Astrocyte of the spinal cord (primary cell): ENCODE results near the gene LMBR1.
A peak's percentile ranks its signal among the peaks of the same experiment; 100 is the strongest.

ENCODE experiments used
- DNase-seq: peaks from one replicate; pipeline ENCODE4 v3.0.0; 2011; ENCODE audit warnings: low read depth, low spot score
- H3K4me3 ChIP-seq: 2 replicates; pipeline ENCODE4 v1.5.1; 2011; ENCODE audit warnings: low read depth, mild to moderate bottlenecking, low read length, moderate library complexity
- CTCF ChIP-seq: IDR thresholded peaks from 2 replicates; pipeline ENCODE4 v1.5.1; 2012; ENCODE audit warnings: low read depth, mild to moderate bottlenecking, low read length, inconsistent platforms
- in situ Hi-C: cut with HindIII; loops from 2 replicates; pipeline ENCODE4 v1.10.0; 2017; ENCODE audit warnings: low sequenced_read_pairs

LMBR1 gene

DNA sequence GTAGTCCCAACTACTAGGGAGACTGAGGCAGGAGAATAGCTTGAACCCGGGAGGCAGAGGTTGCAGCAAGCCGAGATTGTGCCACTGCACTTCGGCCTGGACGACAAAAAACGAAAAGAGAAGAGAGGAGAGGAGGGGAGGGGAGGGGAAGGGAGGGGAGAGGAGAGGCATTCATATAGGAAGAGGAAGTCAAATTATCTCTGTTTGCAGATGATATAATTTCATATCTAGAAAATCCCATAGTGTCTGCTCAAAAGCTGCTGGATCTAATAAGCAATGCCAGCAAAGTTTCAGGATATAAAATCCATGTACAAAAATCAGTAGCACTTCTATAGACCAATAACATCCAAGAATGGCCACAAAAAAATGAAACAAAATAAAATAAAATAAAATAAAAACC is 120.3 kb downstream of the LMBR1 start:
- no peak for TF ChIP-seq CTCF
- H3K4me3 ChIP-seq, result no peak overlapping the region
- in situ Hi-C loops, result no loop called here
- DNase-seq, result no peak

GRCh38 chr7:156768698-156769472 is 124.1 kb downstream of the LMBR1 start:
- no peak for TF ChIP-seq CTCF
- in situ Hi-C loops, result no loop called here
- DNase-seq, result no peak
- H3K4me3 ChIP-seq, result no peak overlapping the region

DNA sequence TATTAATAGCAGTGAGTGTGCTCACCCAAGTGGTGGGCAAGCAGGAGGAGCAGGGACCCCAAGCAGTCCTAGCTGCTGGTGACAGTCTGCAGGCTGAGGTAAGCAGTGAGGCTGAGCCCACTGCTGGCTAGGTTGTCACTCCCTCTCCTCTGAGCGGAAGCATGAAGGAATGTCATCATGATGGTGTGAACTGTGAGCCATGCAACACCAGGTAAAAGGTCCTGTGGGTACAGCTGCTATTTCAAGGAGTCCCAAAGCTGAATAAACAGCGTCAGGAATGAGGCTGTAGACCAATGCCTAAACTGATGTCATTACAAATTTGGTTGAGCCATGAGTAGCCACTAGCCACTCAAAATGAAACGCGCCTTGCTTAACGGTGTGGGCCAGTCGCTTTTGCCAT is 126.3 kb downstream of the LMBR1 start:
- in situ Hi-C loops, result no loop called here
- TF ChIP-seq CTCF, result no peak
- no peak for DNase-seq
- H3K4me3 ChIP-seq, result no peak overlapping the region

DNA sequence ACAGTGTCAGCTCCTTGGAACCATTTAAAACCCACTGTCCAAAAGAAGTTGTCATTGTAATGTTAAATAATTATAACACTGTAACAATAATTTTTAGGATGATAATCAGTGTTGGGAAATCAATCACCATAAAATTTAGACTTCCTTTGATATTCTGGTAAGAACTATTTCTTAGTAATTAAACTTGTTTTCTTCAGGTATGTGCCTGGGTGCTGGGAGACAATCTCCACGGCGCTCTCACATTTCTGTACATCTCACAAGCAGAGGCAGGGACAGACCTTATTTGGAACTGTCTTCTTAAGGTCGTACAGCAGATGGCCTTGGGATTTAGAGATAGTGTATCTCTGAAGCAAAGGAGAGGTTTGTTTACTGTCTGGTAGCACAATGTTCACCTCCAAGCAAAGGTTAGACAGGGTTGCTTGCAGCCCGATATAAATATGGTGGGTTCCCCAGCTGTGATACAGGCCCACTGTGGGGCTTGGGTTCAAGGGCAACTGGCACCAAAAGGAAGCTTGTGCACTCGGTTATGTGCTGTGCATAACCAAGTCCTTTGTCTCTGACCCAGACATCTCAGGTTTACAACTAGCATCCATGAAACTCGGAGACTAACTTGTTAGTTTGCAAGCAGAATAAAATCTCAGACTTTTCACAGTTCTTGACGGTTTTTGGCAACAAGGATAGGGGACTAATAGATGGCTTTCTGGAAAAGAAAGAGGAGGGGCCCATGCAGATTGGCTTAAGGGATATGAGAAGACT is 126.9 kb downstream of the LMBR1 start:
- TF ChIP-seq CTCF, result no peak
- H3K4me3 ChIP-seq, result no peak overlapping the region
- in situ Hi-C loops, result no loop called here
- no peak for DNase-seq

DNA sequence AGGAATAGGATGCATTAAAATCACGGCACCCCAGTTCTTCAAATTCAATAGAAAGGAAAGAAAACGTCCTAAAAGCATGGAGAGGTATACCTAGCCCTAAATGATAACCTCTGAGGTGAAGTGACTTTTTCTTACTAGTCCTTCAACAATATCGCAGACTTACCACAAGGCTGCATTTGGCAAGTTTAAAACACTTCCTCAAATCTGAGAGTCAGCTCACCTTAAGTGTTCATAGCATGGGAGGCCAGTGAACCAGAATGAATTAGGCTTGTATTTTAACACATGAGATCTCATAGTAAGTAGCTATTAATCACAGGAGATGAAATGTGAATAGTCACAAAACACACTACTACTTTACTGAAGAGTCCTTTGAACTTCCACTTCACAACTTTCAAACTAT is 128.2 kb downstream of the LMBR1 start:
- no peak for TF ChIP-seq CTCF
- no peak for DNase-seq
- no peak overlapping the region for H3K4me3 ChIP-seq
- in situ Hi-C loops, result no loop called here

DNA sequence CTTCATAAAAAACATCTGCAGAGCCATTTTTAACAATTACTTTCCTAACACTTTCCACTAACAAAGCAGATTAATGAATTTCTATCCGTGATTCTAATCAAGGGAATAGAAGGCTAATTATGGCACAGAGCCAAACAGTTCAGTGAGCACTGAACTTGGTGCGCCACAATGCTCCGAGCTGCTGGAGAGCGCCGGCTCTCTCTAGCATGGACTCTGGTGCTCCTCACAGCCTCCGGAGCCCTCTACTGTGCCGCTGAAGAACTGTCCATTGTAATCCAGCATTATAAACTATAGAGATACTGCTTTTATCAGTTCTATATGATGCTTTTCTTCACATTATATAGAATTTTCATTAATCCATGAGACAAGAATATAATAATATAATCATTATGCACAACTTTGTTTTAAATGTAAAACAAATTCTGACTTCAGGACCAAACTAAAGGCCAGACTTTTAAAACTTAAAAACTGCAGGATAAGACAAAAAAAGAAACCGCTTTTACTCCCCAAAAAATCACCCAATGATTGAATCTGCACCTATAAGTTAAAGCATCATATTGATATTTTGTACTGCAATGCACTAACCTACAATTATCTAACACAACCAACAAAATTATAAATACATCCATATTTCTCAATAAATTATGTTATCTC is 128.8 kb downstream of the LMBR1 start:
- TF ChIP-seq CTCF, result peak; percentile 83
- in situ Hi-C loops, result no loop called here
- H3K4me3 ChIP-seq, result no peak overlapping the region
- peak; percentile 81 for DNase-seq
